ENCODE results near the gene EPSTI1. TPM values are rescaled to one million over a fixed set of nuclear protein-coding genes. Genes with fewer than 3 reads are reported as not detected.

The EPSTI1 gene
- polyA plus RNA-seq, 1 donor from 2014 or later: not detected

DNA sequence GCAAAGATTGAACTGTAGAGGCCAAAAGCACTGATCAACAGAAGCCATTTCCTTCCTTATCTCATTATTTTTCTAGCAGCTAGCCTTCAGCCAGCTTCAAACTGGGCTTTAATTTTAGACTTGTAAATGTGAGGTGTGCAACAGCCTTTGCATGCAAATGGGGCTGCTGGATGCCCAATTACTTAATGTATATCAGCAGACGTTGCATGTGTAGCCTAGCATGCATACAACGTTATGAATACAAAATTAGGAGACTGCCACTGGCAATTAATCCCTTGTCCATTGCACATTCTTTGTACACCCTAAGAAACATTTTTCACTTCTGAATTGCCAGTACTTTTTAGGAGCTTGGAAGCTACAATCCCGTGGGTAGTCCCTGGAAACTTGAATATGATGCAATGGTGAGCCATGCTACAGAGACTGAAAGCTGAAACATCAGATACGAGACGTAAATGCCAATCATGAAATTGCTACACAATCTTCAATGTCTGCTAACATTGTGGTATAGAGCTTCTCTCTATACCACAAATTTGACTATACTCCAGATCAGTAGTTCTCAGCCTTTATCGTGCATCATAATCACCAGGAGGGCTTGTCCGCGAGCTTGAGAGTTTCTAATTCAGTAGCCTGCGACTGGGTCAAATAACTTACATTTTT lies 20.2 kb downstream of the EPSTI1 start:
- Histone ChIP-seq H3K36me3 (ENCODE audit: insufficient read depth, low read length) (no peaks in the 10 kb centered on the region), H4K20me1 (ENCODE audit: insufficient read depth) (no peaks in the 10 kb centered on the region), H3F3A (ENCODE audit: insufficient read depth, low read length, poor library complexity, severe bottlenecking) (no peaks in the 10 kb centered on the region), H3K4me2 (ENCODE audit: low read length) (no peak overlapping the region), H3K27ac (ENCODE audit: low read length) (no peak overlapping the region), H3K27me3 (ENCODE audit: insufficient read depth, low read depth, low read length) (no peaks in the 10 kb centered on the region), H3K79me2 (replicated peaks; ENCODE audit: insufficient read depth, low read length) (no peaks in the 10 kb centered on the region), H3K9me3 (ENCODE audit: low read length) (no peaks in the 10 kb centered on the region), H3K9ac (ENCODE audit: low read length) (no peak overlapping the region), H3K4me3 (ENCODE audit: low read length) (no peak overlapping the region), H3K9me2 (ENCODE audit: insufficient read depth, low read length) (no peaks in the 10 kb centered on the region), H2AFZ (ENCODE audit: low read depth, low read length) (no peak overlapping the region)
- no peak for TF ChIP-seq CTCF (IDR thresholded peaks at IDR 0.05; ENCODE audit: poor library complexity, severe bottlenecking)
- no peak for TF ChIP-seq TAF1 (IDR thresholded peaks at IDR 0.05; ENCODE audit: low read depth)
- TF ChIP-seq MXI1 (conservative IDR thresholded peaks at IDR 0.05; ENCODE audit: poor library complexity, severe bottlenecking): no peak
- TF ChIP-seq POLR2AphosphoS5 (IDR thresholded peaks at IDR 0.05): no peak
- TF ChIP-seq EZH2 (IDR thresholded peaks at IDR 0.05; ENCODE audit: borderline replicate concordance, insufficient read depth, low read length, poor library complexity, severe bottlenecking): no peak
- no peak for TF ChIP-seq SMC3 (conservative IDR thresholded peaks at IDR 0.05; ENCODE audit: poor library complexity)
- TF ChIP-seq EP300 (conservative IDR thresholded peaks at IDR 0.05; ENCODE audit: poor library complexity, severe bottlenecking): no peak
- TF ChIP-seq, protein P1, sequence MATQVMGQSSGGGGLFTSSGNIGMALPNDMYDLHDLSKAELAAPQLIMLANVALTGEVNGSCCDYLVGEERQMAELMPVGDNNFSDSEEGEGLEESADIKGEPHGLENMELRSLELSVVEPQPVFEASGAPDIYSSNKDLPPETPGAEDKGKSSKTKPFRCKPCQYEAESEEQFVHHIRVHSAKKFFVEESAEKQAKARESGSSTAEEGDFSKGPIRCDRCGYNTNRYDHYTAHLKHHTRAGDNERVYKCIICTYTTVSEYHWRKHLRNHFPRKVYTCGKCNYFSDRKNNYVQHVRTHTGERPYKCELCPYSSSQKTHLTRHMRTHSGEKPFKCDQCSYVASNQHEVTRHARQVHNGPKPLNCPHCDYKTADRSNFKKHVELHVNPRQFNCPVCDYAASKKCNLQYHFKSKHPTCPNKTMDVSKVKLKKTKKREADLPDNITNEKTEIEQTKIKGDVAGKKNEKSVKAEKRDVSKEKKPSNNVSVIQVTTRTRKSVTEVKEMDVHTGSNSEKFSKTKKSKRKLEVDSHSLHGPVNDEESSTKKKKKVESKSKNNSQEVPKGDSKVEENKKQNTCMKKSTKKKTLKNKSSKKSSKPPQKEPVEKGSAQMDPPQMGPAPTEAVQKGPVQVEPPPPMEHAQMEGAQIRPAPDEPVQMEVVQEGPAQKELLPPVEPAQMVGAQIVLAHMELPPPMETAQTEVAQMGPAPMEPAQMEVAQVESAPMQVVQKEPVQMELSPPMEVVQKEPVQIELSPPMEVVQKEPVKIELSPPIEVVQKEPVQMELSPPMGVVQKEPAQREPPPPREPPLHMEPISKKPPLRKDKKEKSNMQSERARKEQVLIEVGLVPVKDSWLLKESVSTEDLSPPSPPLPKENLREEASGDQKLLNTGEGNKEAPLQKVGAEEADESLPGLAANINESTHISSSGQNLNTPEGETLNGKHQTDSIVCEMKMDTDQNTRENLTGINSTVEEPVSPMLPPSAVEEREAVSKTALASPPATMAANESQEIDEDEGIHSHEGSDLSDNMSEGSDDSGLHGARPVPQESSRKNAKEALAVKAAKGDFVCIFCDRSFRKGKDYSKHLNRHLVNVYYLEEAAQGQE (IDR thresholded peaks at IDR 0.05; ENCODE audit: borderline replicate concordance): no peak
- no peak for TF ChIP-seq RAD21 (conservative IDR thresholded peaks at IDR 0.05)

- Histone ChIP-seq H3K27me3 (ENCODE audit: insufficient read depth, low read depth, low read length) (no peaks in the 10 kb centered on the region), H3F3A (ENCODE audit: insufficient read depth, low read length, poor library complexity, severe bottlenecking) (no peaks in the 10 kb centered on the region), H3K9me2 (ENCODE audit: insufficient read depth, low read length) (no peaks in the 10 kb centered on the region), H3K4me3 (ENCODE audit: low read length) (no peak overlapping the region), H4K20me1 (ENCODE audit: insufficient read depth) (no peaks in the 10 kb centered on the region), H3K79me2 (replicated peaks; ENCODE audit: insufficient read depth, low read length) (no peaks in the 10 kb centered on the region), H2AFZ (ENCODE audit: low read depth, low read length) (no peak overlapping the region), H3K36me3 (ENCODE audit: insufficient read depth, low read length) (no peaks in the 10 kb centered on the region), H3K9ac (ENCODE audit: low read length) (no peak overlapping the region), H3K4me2 (ENCODE audit: low read length) (no peak overlapping the region), H3K9me3 (ENCODE audit: low read length) (no peaks in the 10 kb centered on the region), H3K27ac (ENCODE audit: low read length) (no peak overlapping the region)
- TF ChIP-seq, protein P1 (IDR thresholded peaks at IDR 0.05; ENCODE audit: borderline replicate concordance): no peak
- TF ChIP-seq CTCF (IDR thresholded peaks at IDR 0.05; ENCODE audit: poor library complexity, severe bottlenecking) (peak; percentile 49), RAD21 (conservative IDR thresholded peaks at IDR 0.05) (peak; percentile 18)
These were observed 21.0 kb downstream of the EPSTI1 start for GRCh38 chr13:42970824-42971690.
